ENCODE data around the gene BLOC1S5.
"Not testable (repeated sequence)": the region's sequence is repeated elsewhere in the genome, so short reads cannot be mapped to it uniquely, and the experiment has no call there.

Gene BLOC1S5

GRCh38 chr6:8043221-8043620 lies 21.0 kb downstream of the BLOC1S5 start:
- Histone ChIP-seq H3K27ac (ENCODE audit: low read length) (no peak overlapping the region), H3K4me1 (ENCODE audit: control insufficient read depth, insufficient read depth, low read length) (no peaks in the 10 kb centered on the region), H3K4me3 (ENCODE audit: low read length) (no peak overlapping the region), H3K36me3 (ENCODE audit: control insufficient read depth, insufficient read depth, low read length) (no peaks in the 10 kb centered on the region), H3K27me3 (ENCODE audit: control insufficient read depth, insufficient read depth, low read length) (no peaks in the 10 kb centered on the region), H3K9me3 (ENCODE audit: control insufficient read depth, insufficient read depth, low read length) (no peaks in the 10 kb centered on the region)
- no peak for DNase-seq (ENCODE audit: low read depth, low spot score)
- no CpG with 5 or more reads among the region's 3 CpGs for WGBS (ENCODE audit: insufficient coverage, insufficient read length)

GRCh38 chr6:8041913-8042583 lies 22.1 kb downstream of the BLOC1S5 start:
- no CpG with 5 or more reads among the region's 9 CpGs for WGBS (ENCODE audit: insufficient coverage, insufficient read length)
- H3K36me3 ChIP-seq (ENCODE audit: control insufficient read depth, insufficient read depth, low read length): no peaks in the 10 kb centered on the region
- no peaks in the 10 kb centered on the region for H3K27me3 ChIP-seq (ENCODE audit: control insufficient read depth, insufficient read depth, low read length)
- no peaks in the 10 kb centered on the region for H3K9me3 ChIP-seq (ENCODE audit: control insufficient read depth, insufficient read depth, low read length)
- DNase-seq (ENCODE audit: low read depth, low spot score): no peak
- H3K27ac ChIP-seq (ENCODE audit: low read length): no peak overlapping the region
- H3K4me1 ChIP-seq (ENCODE audit: control insufficient read depth, insufficient read depth, low read length): no peaks in the 10 kb centered on the region
- no peak overlapping the region for H3K4me3 ChIP-seq (ENCODE audit: low read length)

GRCh38 chr6:8034107-8034506 lies 30.1 kb downstream of the BLOC1S5 start:
- WGBS (ENCODE audit: insufficient coverage, insufficient read length): no CpG with 5 or more reads among the region's 3 CpGs
- H3K27ac ChIP-seq (ENCODE audit: low read length); H3K4me3 ChIP-seq (ENCODE audit: low read length); H3K4me1 ChIP-seq (ENCODE audit: control insufficient read depth, insufficient read depth, low read length); DNase-seq (ENCODE audit: low read depth, low spot score); H3K9me3 ChIP-seq (ENCODE audit: control insufficient read depth, insufficient read depth, low read length); H3K27me3 ChIP-seq (ENCODE audit: control insufficient read depth, insufficient read depth, low read length); H3K36me3 ChIP-seq (ENCODE audit: control insufficient read depth, insufficient read depth, low read length): not testable (repeated sequence)

GRCh38 chr6:8030920-8031319 lies 33.3 kb downstream of the BLOC1S5 start:
- Histone ChIP-seq H3K36me3 (ENCODE audit: control insufficient read depth, insufficient read depth, low read length) (no peaks in the 10 kb centered on the region), H3K4me1 (ENCODE audit: control insufficient read depth, insufficient read depth, low read length) (no peaks in the 10 kb centered on the region), H3K4me3 (ENCODE audit: low read length) (no peak overlapping the region), H3K27me3 (ENCODE audit: control insufficient read depth, insufficient read depth, low read length) (no peaks in the 10 kb centered on the region), H3K27ac (ENCODE audit: low read length) (no peak overlapping the region), H3K9me3 (ENCODE audit: control insufficient read depth, insufficient read depth, low read length) (no peaks in the 10 kb centered on the region)
- WGBS (ENCODE audit: insufficient coverage, insufficient read length): no CpG with 5 or more reads among the region's 5 CpGs
- no peak for DNase-seq (ENCODE audit: low read depth, low spot score)

GRCh38 chr6:8029243-8029870 lies 34.8 kb downstream of the BLOC1S5 start:
- Histone ChIP-seq H3K9me3 (ENCODE audit: control insufficient read depth, insufficient read depth, low read length) (no peaks in the 10 kb centered on the region), H3K4me1 (ENCODE audit: control insufficient read depth, insufficient read depth, low read length) (no peaks in the 10 kb centered on the region), H3K27ac (ENCODE audit: low read length) (no peak overlapping the region), H3K36me3 (ENCODE audit: control insufficient read depth, insufficient read depth, low read length) (no peaks in the 10 kb centered on the region), H3K27me3 (ENCODE audit: control insufficient read depth, insufficient read depth, low read length) (no peaks in the 10 kb centered on the region), H3K4me3 (ENCODE audit: low read length) (no peak overlapping the region)
- WGBS (ENCODE audit: insufficient coverage, insufficient read length): no CpG with 5 or more reads among the region's 6 CpGs
- no peak for DNase-seq (ENCODE audit: low read depth, low spot score)

- no peak for DNase-seq (ENCODE audit: low read depth, low spot score)
- Histone ChIP-seq H3K27ac (ENCODE audit: low read length) (no peak overlapping the region), H3K36me3 (ENCODE audit: control insufficient read depth, insufficient read depth, low read length) (no peaks in the 10 kb centered on the region), H3K27me3 (ENCODE audit: control insufficient read depth, insufficient read depth, low read length) (no peaks in the 10 kb centered on the region), H3K4me3 (ENCODE audit: low read length) (no peak overlapping the region), H3K4me1 (ENCODE audit: control insufficient read depth, insufficient read depth, low read length) (no peaks in the 10 kb centered on the region), H3K9me3 (ENCODE audit: control insufficient read depth, insufficient read depth, low read length) (no peaks in the 10 kb centered on the region)
- WGBS (ENCODE audit: insufficient coverage, insufficient read length): no CpG with 5 or more reads among the region's 2 CpGs
Observed at GRCh38 chr6:8027965-8028651, 36.1 kb downstream of the BLOC1S5 start.

- Histone ChIP-seq H3K9me3 (ENCODE audit: control insufficient read depth, insufficient read depth, low read length) (no peaks in the 10 kb centered on the region), H3K4me3 (ENCODE audit: low read length) (no peak overlapping the region), H3K4me1 (ENCODE audit: control insufficient read depth, insufficient read depth, low read length) (no peaks in the 10 kb centered on the region), H3K27ac (ENCODE audit: low read length) (no peak overlapping the region), H3K27me3 (ENCODE audit: control insufficient read depth, insufficient read depth, low read length) (no peaks in the 10 kb centered on the region), H3K36me3 (ENCODE audit: control insufficient read depth, insufficient read depth, low read length) (no peaks in the 10 kb centered on the region)
- no peak for DNase-seq (ENCODE audit: low read depth, low spot score)
- WGBS (ENCODE audit: insufficient coverage, insufficient read length): no CpG with 5 or more reads among the region's 3 CpGs
Observed at GRCh38 chr6:8026800-8027199, 37.4 kb downstream of the BLOC1S5 start.

GRCh38 chr6:8025191-8025590 lies 39.0 kb downstream of the BLOC1S5 start:
- WGBS (ENCODE audit: insufficient coverage, insufficient read length): no CpG with 5 or more reads among the region's 4 CpGs
- no peak for DNase-seq (ENCODE audit: low read depth, low spot score)

GRCh38 chr6:8023638-8024037 lies 40.6 kb downstream of the BLOC1S5 start:
- Histone ChIP-seq H3K36me3 (ENCODE audit: control insufficient read depth, insufficient read depth, low read length) (no peaks in the 10 kb centered on the region), H3K27ac (ENCODE audit: low read length) (no peak overlapping the region), H3K4me3 (ENCODE audit: low read length) (no peak overlapping the region), H3K4me1 (ENCODE audit: control insufficient read depth, insufficient read depth, low read length) (no peaks in the 10 kb centered on the region), H3K9me3 (ENCODE audit: control insufficient read depth, insufficient read depth, low read length) (no peaks in the 10 kb centered on the region), H3K27me3 (ENCODE audit: control insufficient read depth, insufficient read depth, low read length) (no peaks in the 10 kb centered on the region)
- no CpG with 5 or more reads among the region's 2 CpGs for WGBS (ENCODE audit: insufficient coverage, insufficient read length)
- no peak for DNase-seq (ENCODE audit: low read depth, low spot score)

More at GRCh38 chr6:8025191-8025590, 39.0 kb downstream of the BLOC1S5 start:
- Histone ChIP-seq H3K27ac (ENCODE audit: low read length) (no peak overlapping the region), H3K9me3 (ENCODE audit: control insufficient read depth, insufficient read depth, low read length) (no peaks in the 10 kb centered on the region), H3K36me3 (ENCODE audit: control insufficient read depth, insufficient read depth, low read length) (no peaks in the 10 kb centered on the region), H3K27me3 (ENCODE audit: control insufficient read depth, insufficient read depth, low read length) (no peaks in the 10 kb centered on the region), H3K4me3 (ENCODE audit: low read length) (no peak overlapping the region), H3K4me1 (ENCODE audit: control insufficient read depth, insufficient read depth, low read length) (no peaks in the 10 kb centered on the region)

GRCh38 chr6:8020083-8020482 lies 44.1 kb downstream of the BLOC1S5 start:
- WGBS (ENCODE audit: insufficient coverage, insufficient read length): 100% methylated on average over 1 of the region's 4 CpGs
- Histone ChIP-seq H3K4me3 (ENCODE audit: low read length) (no peak overlapping the region), H3K9me3 (ENCODE audit: control insufficient read depth, insufficient read depth, low read length) (no peaks in the 10 kb centered on the region), H3K4me1 (ENCODE audit: control insufficient read depth, insufficient read depth, low read length) (peaks cover 2% of the 10 kb centered on the region; the same call in 1 of the 2 replicates), H3K27me3 (ENCODE audit: control insufficient read depth, insufficient read depth, low read length) (no peaks in the 10 kb centered on the region), H3K27ac (ENCODE audit: low read length) (no peak overlapping the region), H3K36me3 (ENCODE audit: control insufficient read depth, insufficient read depth, low read length) (no peaks in the 10 kb centered on the region)
- DNase-seq (ENCODE audit: low read depth, low spot score): no peak
